ENCODE data around the gene GLB1L. TPM values are rescaled to one million over a fixed set of nuclear protein-coding genes. Genes with fewer than 3 reads are reported as not detected.

The GLB1L gene
- total and polyA plus RNA-seq, 4 donors = 2.3 to 5.2 (median 2.6) TPM

GRCh38 chr2:219215871-219216534 is 29.2 kb downstream of the GLB1L start (continued):
- TF ChIP-seq REST (IDR thresholded peaks at IDR 0.05) = no peak
- no peak for TF ChIP-seq ATF3 (IDR thresholded peaks at IDR 0.05)
- no peak for TF ChIP-seq GABPA (IDR thresholded peaks at IDR 0.05 in 1 of 2, conservative IDR thresholded peaks at IDR 0.05 in 1 of 2)
- no peak for TF ChIP-seq HNF4G (IDR thresholded peaks at IDR 0.05)
- TF ChIP-seq FOXA2 (IDR thresholded peaks at IDR 0.05) = no peak
- no peak for TF ChIP-seq ZBTB33 (IDR thresholded peaks at IDR 0.05)

- Histone ChIP-seq H3K27ac (ENCODE audit: low read depth in 1 of 2, low read length in 2 of 2) (no peak overlapping the region), H3K27me3 (ENCODE audit: control insufficient read depth in 4 of 4, insufficient read depth in 4 of 4, low read length in 3 of 4) (no peaks in the 10 kb centered on the region), H3K4me1 (ENCODE audit: control insufficient read depth in 4 of 4, insufficient read depth in 4 of 4, low read length in 3 of 4) (peaks cover 5 to 25% (median 18%) of the 10 kb centered on the region in 4 donors), H3K9me3 (ENCODE audit: control insufficient read depth in 4 of 4, low read length in 3 of 4) (no peaks in the 10 kb centered on the region), H3K36me3 (ENCODE audit: control insufficient read depth in 4 of 4, insufficient read depth in 3 of 4, low read depth in 1 of 4, low read length in 3 of 4) (peaks cover 10 to 29% (median 11%) of the 10 kb centered on the region in 4 donors), H3K4me3 (ENCODE audit: low read depth in 1 of 3, low read length in 3 of 3) (no peak overlapping the region), H3K9ac (ENCODE audit: low read depth in 1 of 2, low read length in 2 of 2) (no peak overlapping the region)
- WGBS = 97% methylated on average over 6 of the region's 6 CpGs
- no peak for TF ChIP-seq ATF3 (IDR thresholded peaks at IDR 0.05)
- TF ChIP-seq HNF4A (conservative IDR thresholded peaks at IDR 0.05) = no peak
- TF ChIP-seq REST (IDR thresholded peaks at IDR 0.05) = no peak
- no peak for TF ChIP-seq MAX (IDR thresholded peaks at IDR 0.05)
- no peak for TF ChIP-seq GABPA (IDR thresholded peaks at IDR 0.05 in 1 of 2, conservative IDR thresholded peaks at IDR 0.05 in 1 of 2)
- no peak for TF ChIP-seq RXRA (IDR thresholded peaks at IDR 0.05)
- TF ChIP-seq YY1 (IDR thresholded peaks at IDR 0.05) = no peak
- DNase-seq (ENCODE audit: low spot score) = no peak
Observed at GRCh38 chr2:219214786-219215185, 30.5 kb downstream of the GLB1L start.
